Measurements from ENCODE around the gene WWC2. TPM values are rescaled to one million over a fixed set of nuclear protein-coding genes. Genes with fewer than 3 reads are reported as not detected.
"Not testable (repeated sequence)": the region's sequence is repeated elsewhere in the genome, so short reads cannot be mapped to it uniquely, and the experiment has no call there.

The WWC2 gene
- total and polyA plus RNA-seq, 3 experiments from 2014 or later: 0.80 to 1.7 (median 0.85) TPM

DNA sequence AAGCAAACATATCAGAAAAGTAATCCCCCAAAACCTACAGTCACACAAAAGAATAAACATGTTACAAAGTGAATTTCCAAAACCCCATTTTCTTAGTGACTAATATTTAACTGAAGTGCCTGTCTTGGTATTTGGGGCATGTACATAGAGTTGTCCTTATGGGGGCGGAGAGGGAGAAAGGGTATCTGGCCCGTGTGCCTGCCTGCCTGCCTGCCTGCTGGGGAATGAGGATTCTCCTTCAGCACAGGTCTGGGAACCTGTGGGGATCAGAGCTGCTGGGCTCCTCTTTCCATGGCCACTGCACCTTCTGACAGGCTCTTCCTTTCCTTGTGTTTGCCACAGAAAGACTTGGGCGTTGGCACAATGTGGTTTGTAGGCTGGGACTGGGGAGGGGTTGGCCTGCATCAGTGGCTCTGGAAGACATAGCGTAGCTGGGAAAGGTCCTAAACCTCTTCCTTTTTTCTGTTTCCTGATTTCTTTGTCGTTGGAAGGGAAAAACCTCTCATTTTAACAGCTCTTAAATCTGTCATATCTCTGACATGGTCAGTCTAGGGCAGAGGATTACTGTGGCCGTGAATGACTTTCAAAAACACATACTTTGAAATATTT is 94.8 kb downstream of the WWC2 start:
- H3K4me3 Mint-ChIP-seq; H3K4me1 Mint-ChIP-seq; H3K9me3 Mint-ChIP-seq; H3K36me3 ChIP-seq (ENCODE audit: insufficient read depth, low read length); H3K36me3 Mint-ChIP-seq; DNase-seq; POLR2A ChIA-PET; H3K27ac Mint-ChIP-seq; H3K27me3 ChIP-seq (ENCODE audit: insufficient read depth, low read length, poor library complexity, severe bottlenecking); H3K9me3 ChIP-seq (ENCODE audit: low read length); H3K4me3 ChIP-seq (ENCODE audit: low read length); H3K27ac ChIP-seq (ENCODE audit: low read depth, low read length); H3K4me1 ChIP-seq (ENCODE audit: insufficient read depth, low read length); CTCF ChIA-PET: not testable (repeated sequence)
- H3K27me3 Mint-ChIP-seq: peaks cover 8 to 14% of the 10 kb centered on the region in 2 donors

DNA sequence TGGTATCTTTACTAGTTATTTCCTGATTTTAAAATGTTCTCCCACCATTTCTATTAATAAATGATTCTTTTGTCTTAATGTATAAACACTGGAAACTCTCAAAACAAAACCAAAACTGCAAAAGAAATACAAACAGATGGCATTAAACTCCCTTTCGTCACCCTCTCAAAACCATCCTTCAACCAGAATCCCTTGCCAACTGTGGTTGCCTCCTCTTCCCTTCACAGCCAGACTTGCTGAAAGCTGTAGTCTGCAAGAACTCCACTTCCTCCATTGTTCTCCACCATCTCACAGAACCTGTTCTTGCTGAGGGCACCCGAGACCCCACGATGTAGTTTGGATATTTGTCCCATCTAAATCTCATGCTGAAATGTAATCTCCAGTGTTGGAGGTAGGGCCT is 96.5 kb downstream of the WWC2 start:
- Histone ChIP-seq H3K4me3 (ENCODE audit: low read length) (no peak overlapping the region), H3K36me3 (ENCODE audit: insufficient read depth, low read length) (no peaks in the 10 kb centered on the region), H3K27me3 (ENCODE audit: insufficient read depth, low read length, poor library complexity, severe bottlenecking) (no peaks in the 10 kb centered on the region), H3K4me1 (ENCODE audit: insufficient read depth, low read length) (no peaks in the 10 kb centered on the region), H3K9me3 (ENCODE audit: low read length) (no peaks in the 10 kb centered on the region), H3K27ac (ENCODE audit: low read depth, low read length) (no peak overlapping the region)
- ChIA-PET POLR2A (no interaction called here), CTCF (no interaction called here)
- H3K36me3 Mint-ChIP-seq: no peaks in the 10 kb centered on the region
- no peaks in the 10 kb centered on the region for H3K4me1 Mint-ChIP-seq
- no peak overlapping the region for H3K27ac Mint-ChIP-seq
- H3K4me3 Mint-ChIP-seq: no peak overlapping the region
- peaks cover 7 to 12% of the 10 kb centered on the region in 2 donors for H3K27me3 Mint-ChIP-seq
- no peaks in the 10 kb centered on the region for H3K9me3 Mint-ChIP-seq
- no peak for DNase-seq

DNA sequence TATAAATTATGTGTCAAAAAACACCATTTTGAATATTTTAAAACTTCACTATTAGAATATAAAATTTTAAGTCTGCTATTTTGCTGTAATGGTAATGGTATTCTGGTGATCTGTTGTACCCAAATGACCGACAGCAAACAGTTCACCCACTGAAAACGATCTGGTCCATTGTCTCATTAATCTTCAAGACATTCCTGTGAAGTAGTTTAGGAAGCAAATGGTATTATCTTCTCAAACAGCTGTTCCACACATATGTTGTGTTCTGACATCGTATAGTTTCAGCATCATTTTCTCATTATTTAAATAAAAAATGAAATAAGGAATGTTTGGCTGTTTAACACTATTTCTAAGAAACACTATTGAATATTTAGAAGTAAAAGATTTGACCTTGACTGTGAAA is 98.1 kb downstream of the WWC2 start:
- POLR2A ChIA-PET: no interaction called here
- H3K36me3 Mint-ChIP-seq: no peaks in the 10 kb centered on the region

DNA sequence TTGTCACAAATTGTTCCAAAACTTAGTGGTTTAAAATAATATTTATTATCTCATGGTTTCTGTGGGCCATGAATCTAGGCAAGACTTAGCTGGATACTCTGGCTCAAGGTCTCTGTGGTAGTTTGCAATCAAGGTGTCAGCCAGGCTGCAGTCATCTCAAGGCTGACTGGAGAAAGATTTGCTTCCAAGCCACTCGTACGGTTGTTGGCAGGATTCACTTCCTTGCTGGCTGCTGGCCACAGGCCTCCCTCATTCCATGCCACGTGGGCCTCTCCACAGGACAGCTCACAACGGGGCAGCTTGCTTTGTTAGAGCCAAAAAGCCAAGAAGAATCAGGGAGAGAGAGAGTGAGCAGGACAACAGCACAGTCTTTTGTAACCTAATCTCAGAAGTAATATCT is 101.4 kb downstream of the WWC2 start:
- CTCF ChIA-PET: no interaction called here
- Histone ChIP-seq H3K36me3 (ENCODE audit: insufficient read depth, low read length) (no peaks in the 10 kb centered on the region), H3K4me3 (ENCODE audit: low read length) (no peak overlapping the region), H3K27ac (ENCODE audit: low read depth, low read length) (no peak overlapping the region), H3K9me3 (ENCODE audit: low read length) (no peaks in the 10 kb centered on the region), H3K27me3 (ENCODE audit: insufficient read depth, low read length, poor library complexity, severe bottlenecking) (no peaks in the 10 kb centered on the region), H3K4me1 (ENCODE audit: insufficient read depth, low read length) (no peaks in the 10 kb centered on the region)
- Mint-ChIP-seq H3K27me3 (peaks cover 10 to 11% of the 10 kb centered on the region in 2 donors), H3K27ac (no peak overlapping the region), H3K4me1 (no peaks in the 10 kb centered on the region), H3K4me3 (no peak overlapping the region), H3K9me3 (no peaks in the 10 kb centered on the region), H3K36me3 (no peaks in the 10 kb centered on the region)
- POLR2A ChIA-PET: no interaction called here
- no peak for DNase-seq

More for the DNA sequence above, 98.1 kb downstream of the WWC2 start:
- H3K4me1 Mint-ChIP-seq: no peaks in the 10 kb centered on the region
- H3K27me3 ChIP-seq (ENCODE audit: insufficient read depth, low read length, poor library complexity, severe bottlenecking): no peaks in the 10 kb centered on the region
- peaks cover 7 to 13% of the 10 kb centered on the region in 2 donors for H3K27me3 Mint-ChIP-seq
- H3K4me1 ChIP-seq (ENCODE audit: insufficient read depth, low read length): no peaks in the 10 kb centered on the region
- H3K27ac ChIP-seq (ENCODE audit: low read depth, low read length): no peak overlapping the region
- no peak for DNase-seq
- no peaks in the 10 kb centered on the region for H3K9me3 Mint-ChIP-seq
- H3K36me3 ChIP-seq (ENCODE audit: insufficient read depth, low read length): no peaks in the 10 kb centered on the region
- CTCF ChIA-PET: no interaction called here
- H3K9me3 ChIP-seq (ENCODE audit: low read length): no peaks in the 10 kb centered on the region
- no peak overlapping the region for H3K27ac Mint-ChIP-seq
- H3K4me3 Mint-ChIP-seq: no peak overlapping the region
- H3K4me3 ChIP-seq (ENCODE audit: low read length): no peak overlapping the region

DNA sequence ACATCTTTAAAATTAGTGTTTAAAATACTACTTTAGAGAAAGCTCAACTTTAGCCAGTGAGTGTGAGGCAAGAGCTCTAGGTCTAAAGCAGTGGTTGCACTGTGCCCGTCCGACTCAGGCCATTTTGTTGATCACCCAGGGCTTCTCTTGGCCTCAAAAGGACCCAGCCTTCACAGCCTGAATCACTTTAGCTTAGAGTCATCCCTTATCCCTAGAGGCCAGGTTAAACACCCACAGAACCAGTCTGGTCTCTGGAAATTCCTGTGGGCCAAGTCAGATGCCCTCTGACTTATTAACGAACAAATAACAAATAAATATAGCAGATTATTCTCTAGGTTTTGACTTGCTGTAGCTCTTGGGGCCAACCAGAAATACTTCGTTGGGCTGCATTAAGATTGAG is 102.3 kb downstream of the WWC2 start:
- DNase-seq: no peak
- H3K27ac Mint-ChIP-seq: no peak overlapping the region
- Histone ChIP-seq H3K4me3 (ENCODE audit: low read length) (no peak overlapping the region), H3K27me3 (ENCODE audit: insufficient read depth, low read length, poor library complexity, severe bottlenecking) (no peaks in the 10 kb centered on the region), H3K36me3 (ENCODE audit: insufficient read depth, low read length) (no peaks in the 10 kb centered on the region), H3K27ac (ENCODE audit: low read depth, low read length) (no peak overlapping the region), H3K4me1 (ENCODE audit: insufficient read depth, low read length) (no peaks in the 10 kb centered on the region), H3K9me3 (ENCODE audit: low read length) (no peaks in the 10 kb centered on the region)
- no peaks in the 10 kb centered on the region for H3K9me3 Mint-ChIP-seq
- ChIA-PET CTCF (no interaction called here), POLR2A (no interaction called here)
- H3K4me3 Mint-ChIP-seq: no peak overlapping the region
- H3K27me3 Mint-ChIP-seq: peaks cover 8 to 11% of the 10 kb centered on the region in 2 donors
- no peaks in the 10 kb centered on the region for H3K4me1 Mint-ChIP-seq
- H3K36me3 Mint-ChIP-seq: no peaks in the 10 kb centered on the region

GRCh38 chr4:183202523-183202922 is 103.5 kb downstream of the WWC2 start:
- POLR2A ChIA-PET: no interaction called here

GRCh38 chr4:183204793-183205192 is 105.7 kb downstream of the WWC2 start:
- ChIA-PET POLR2A (no interaction called here), CTCF (interaction anchor here (1.2 kb wide), 1 partner anchor 10 kb away, joined by 3 read pairs; no protein-coding TSS in a partner anchor)

More at GRCh38 chr4:183202523-183202922, 103.5 kb downstream of the WWC2 start:
- Histone ChIP-seq H3K27ac (ENCODE audit: low read depth, low read length) (no peak overlapping the region), H3K9me3 (ENCODE audit: low read length) (no peaks in the 10 kb centered on the region), H3K36me3 (ENCODE audit: insufficient read depth, low read length) (no peaks in the 10 kb centered on the region), H3K4me1 (ENCODE audit: insufficient read depth, low read length) (no peaks in the 10 kb centered on the region), H3K27me3 (ENCODE audit: insufficient read depth, low read length, poor library complexity, severe bottlenecking) (no peaks in the 10 kb centered on the region), H3K4me3 (ENCODE audit: low read length) (no peak overlapping the region)
- H3K4me1 Mint-ChIP-seq: no peaks in the 10 kb centered on the region
- no peak overlapping the region for H3K27ac Mint-ChIP-seq
- CTCF ChIA-PET: no interaction called here
- no peak for DNase-seq
- peaks cover 5 to 14% of the 10 kb centered on the region in 2 donors for H3K27me3 Mint-ChIP-seq
- no peak overlapping the region for H3K4me3 Mint-ChIP-seq
- no peaks in the 10 kb centered on the region for H3K9me3 Mint-ChIP-seq
- H3K36me3 Mint-ChIP-seq: no peaks in the 10 kb centered on the region

DNA sequence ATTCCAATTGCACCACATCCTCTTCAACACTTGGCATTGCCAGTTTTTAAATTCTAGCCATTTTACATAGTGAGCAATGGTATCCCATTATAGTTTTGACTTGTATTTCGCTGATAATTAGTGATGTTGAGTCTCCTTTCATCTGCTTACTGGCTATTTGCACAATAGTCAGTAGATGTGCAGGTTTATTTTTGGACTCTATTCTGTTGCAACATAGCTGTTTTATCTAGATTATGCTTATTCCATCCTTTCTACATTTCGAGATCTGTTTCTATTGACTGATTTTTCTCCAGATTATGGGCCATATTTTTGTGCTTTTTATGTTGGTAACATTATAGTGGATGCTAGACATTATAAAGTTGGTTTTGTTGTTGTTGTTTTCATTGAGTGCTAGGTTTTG is 106.1 kb downstream of the WWC2 start:
- POLR2A ChIA-PET: no interaction called here
- peaks cover 3 to 16% of the 10 kb centered on the region in 2 donors for H3K27me3 Mint-ChIP-seq
- Histone ChIP-seq H3K27ac (ENCODE audit: low read depth, low read length) (no peak overlapping the region), H3K36me3 (ENCODE audit: insufficient read depth, low read length) (no peaks in the 10 kb centered on the region), H3K27me3 (ENCODE audit: insufficient read depth, low read length, poor library complexity, severe bottlenecking) (no peaks in the 10 kb centered on the region), H3K9me3 (ENCODE audit: low read length) (no peaks in the 10 kb centered on the region), H3K4me1 (ENCODE audit: insufficient read depth, low read length) (no peaks in the 10 kb centered on the region), H3K4me3 (ENCODE audit: low read length) (no peak overlapping the region)
- H3K36me3 Mint-ChIP-seq: no peaks in the 10 kb centered on the region
- no peak overlapping the region for H3K4me3 Mint-ChIP-seq
- H3K9me3 Mint-ChIP-seq: no peaks in the 10 kb centered on the region
- H3K4me1 Mint-ChIP-seq: no peaks in the 10 kb centered on the region
- H3K27ac Mint-ChIP-seq: no peak overlapping the region
- DNase-seq: no peak
- CTCF ChIA-PET: interaction anchor here (1.2 kb wide), 1 partner anchor 9 kb away, joined by 3 read pairs; no protein-coding TSS in a partner anchor

More at GRCh38 chr4:183204793-183205192, 105.7 kb downstream of the WWC2 start:
- no peak overlapping the region for H3K27ac Mint-ChIP-seq
- Histone ChIP-seq H3K9me3 (ENCODE audit: low read length) (no peaks in the 10 kb centered on the region), H3K4me3 (ENCODE audit: low read length) (no peak overlapping the region), H3K27ac (ENCODE audit: low read depth, low read length) (no peak overlapping the region), H3K4me1 (ENCODE audit: insufficient read depth, low read length) (no peaks in the 10 kb centered on the region), H3K36me3 (ENCODE audit: insufficient read depth, low read length) (no peaks in the 10 kb centered on the region), H3K27me3 (ENCODE audit: insufficient read depth, low read length, poor library complexity, severe bottlenecking) (no peaks in the 10 kb centered on the region)
- no peak overlapping the region for H3K4me3 Mint-ChIP-seq
- H3K4me1 Mint-ChIP-seq: no peaks in the 10 kb centered on the region
- peaks cover 3 to 15% of the 10 kb centered on the region in 2 donors for H3K27me3 Mint-ChIP-seq
- H3K36me3 Mint-ChIP-seq: no peaks in the 10 kb centered on the region
- no peaks in the 10 kb centered on the region for H3K9me3 Mint-ChIP-seq
- DNase-seq: no peak

All from CD8-positive, alpha-beta memory T cell (primary cell).